Inferior parietal cortex (tissue), 1 donor: Measurements from ENCODE around the gene SARS1.

ENCODE experiments used
- DNase-seq: peaks from one replicate; pipeline ENCODE4 v3.0.0-alpha.2; 2016; ENCODE audit errors: extremely low spot score

The SARS1 gene

GRCh38 chr1:109261578-109261977 lies 47.9 kb downstream of the SARS1 start:
- no peak for DNase-seq

GRCh38 chr1:109262231-109263055 lies 48.7 kb downstream of the SARS1 start:
- no peak for DNase-seq

GRCh38 chr1:109263234-109263596 lies 49.5 kb downstream of the SARS1 start:
- DNase-seq = no peak

GRCh38 chr1:109263597-109264378 lies 50.1 kb downstream of the SARS1 start:
- no peak for DNase-seq

GRCh38 chr1:109264379-109264755 lies 50.6 kb downstream of the SARS1 start:
- DNase-seq = no peak

- no peak for DNase-seq
Observed at GRCh38 chr1:109265016-109265415, 51.3 kb downstream of the SARS1 start.

GRCh38 chr1:109265741-109266330 lies 52.1 kb downstream of the SARS1 start:
- DNase-seq = no peak

- no peak for DNase-seq
Observed at GRCh38 chr1:109266965-109267364, 53.2 kb downstream of the SARS1 start.

GRCh38 chr1:109267743-109268300 lies 54.1 kb downstream of the SARS1 start:
- DNase-seq = no peak

GRCh38 chr1:109268431-109269211 lies 54.9 kb downstream of the SARS1 start:
- no peak for DNase-seq

- no peak for DNase-seq
Observed at GRCh38 chr1:109269212-109269980, 55.7 kb downstream of the SARS1 start.

GRCh38 chr1:109269981-109270622 lies 56.4 kb downstream of the SARS1 start:
- DNase-seq = no peak

- DNase-seq = no peak
Observed at GRCh38 chr1:109270623-109271317, 57.1 kb downstream of the SARS1 start.

- no peak for DNase-seq
Observed at GRCh38 chr1:109271458-109271857, 57.7 kb downstream of the SARS1 start.

- no peak for DNase-seq
Observed at GRCh38 chr1:109272021-109272799, 58.5 kb downstream of the SARS1 start.

- DNase-seq = no peak
Observed at GRCh38 chr1:109272831-109273547, 59.3 kb downstream of the SARS1 start.

- no peak for DNase-seq
Observed at GRCh38 chr1:109273570-109274288, 60.0 kb downstream of the SARS1 start.
